ENCODE measurements around the gene DOCK10. TPM values are rescaled to one million over a fixed set of nuclear protein-coding genes. Genes with fewer than 3 reads are reported as not detected.
A peak's percentile ranks its signal among the peaks of the same experiment; 100 is the strongest.

DOCK10 gene
- polyA plus RNA-seq, 4 donors = 7.3 to 11.2 (median 8.6) TPM

GRCh38 chr2:224885836-224886547 lies 156.3 kb downstream of the DOCK10 start:
- no peak for DNase-seq (ENCODE audit: low read depth in 4 of 4, low spot score in 3 of 4)

GRCh38 chr2:224885291-224885690 lies 157.0 kb downstream of the DOCK10 start:
- no peak for DNase-seq (ENCODE audit: low read depth in 4 of 4, low spot score in 3 of 4)

- DNase-seq (ENCODE audit: low read depth in 4 of 4, low spot score in 3 of 4) = no peak
These were observed 158.1 kb downstream of the DOCK10 start for GRCh38 chr2:224884188-224884587.

- no peak for DNase-seq (ENCODE audit: low read depth in 4 of 4, low spot score in 3 of 4)
These were observed 158.6 kb downstream of the DOCK10 start for GRCh38 chr2:224883700-224884099.

GRCh38 chr2:224883172-224883516 lies 159.1 kb downstream of the DOCK10 start:
- no peak for DNase-seq (ENCODE audit: low read depth in 4 of 4, low spot score in 3 of 4)

- DNase-seq (ENCODE audit: low read depth in 4 of 4, low spot score in 3 of 4) = no peak
These were observed 159.7 kb downstream of the DOCK10 start for GRCh38 chr2:224882291-224883171.

- no peak for DNase-seq (ENCODE audit: low read depth in 4 of 4, low spot score in 3 of 4)
These were observed 160.4 kb downstream of the DOCK10 start for GRCh38 chr2:224881846-224882245.

GRCh38 chr2:224876522-224876921 lies 165.7 kb downstream of the DOCK10 start:
- DNase-seq (ENCODE audit: low read depth in 4 of 4, low spot score in 3 of 4) = no peak

GRCh38 chr2:224875841-224876240 lies 166.4 kb downstream of the DOCK10 start:
- DNase-seq (ENCODE audit: low read depth in 4 of 4, low spot score in 3 of 4) = no peak

GRCh38 chr2:224875153-224875552 lies 167.1 kb downstream of the DOCK10 start:
- no peak for DNase-seq (ENCODE audit: low read depth in 4 of 4, low spot score in 3 of 4)

- DNase-seq (ENCODE audit: low read depth in 4 of 4, low spot score in 3 of 4) = no peak
These were observed 170.5 kb downstream of the DOCK10 start for GRCh38 chr2:224871813-224872212.

- DNase-seq (ENCODE audit: low read depth in 4 of 4, low spot score in 3 of 4) = no peak
These were observed 171.9 kb downstream of the DOCK10 start for GRCh38 chr2:224870341-224870740.

- DNase-seq (ENCODE audit: low read depth in 4 of 4, low spot score in 3 of 4) = no peak
These were observed 172.6 kb downstream of the DOCK10 start for GRCh38 chr2:224869601-224870233.

- peak in 1 of 4 donors; percentile 19 for DNase-seq (ENCODE audit: low read depth in 4 of 4, low spot score in 3 of 4)
These were observed 177.3 kb downstream of the DOCK10 start for GRCh38 chr2:224865016-224865415.

- DNase-seq (ENCODE audit: low read depth in 4 of 4, low spot score in 3 of 4) = no peak
These were observed 181.0 kb downstream of the DOCK10 start for GRCh38 chr2:224861266-224861665.

- no peak for DNase-seq (ENCODE audit: low read depth in 4 of 4, low spot score in 3 of 4)
These were observed 181.5 kb downstream of the DOCK10 start for GRCh38 chr2:224860786-224861185.

- DNase-seq (ENCODE audit: low read depth in 4 of 4, low spot score in 3 of 4) = no peak
These were observed 190.5 kb downstream of the DOCK10 start for GRCh38 chr2:224851811-224852210.

- no peak for DNase-seq (ENCODE audit: low read depth in 4 of 4, low spot score in 3 of 4)
These were observed 192.2 kb downstream of the DOCK10 start for GRCh38 chr2:224850081-224850480.

GRCh38 chr2:224849264-224849663 lies 193.0 kb downstream of the DOCK10 start:
- DNase-seq (ENCODE audit: low read depth in 4 of 4, low spot score in 3 of 4) = no peak

GRCh38 chr2:224847961-224848850 lies 194.1 kb downstream of the DOCK10 start:
- no peak for DNase-seq (ENCODE audit: low read depth in 4 of 4, low spot score in 3 of 4)

Measured in right renal pelvis (tissue), 4 donors.